ENCODE results near the gene NACC2.
"Not testable (repeated sequence)": the region's sequence is repeated elsewhere in the genome, so short reads cannot be mapped to it uniquely, and the experiment has no call there.

Gene NACC2

GRCh38 chr9:136109351-136110081 lies 14.4 kb upstream of the NACC2 start:
- peak; percentile 95 for DNase-seq

DNA sequence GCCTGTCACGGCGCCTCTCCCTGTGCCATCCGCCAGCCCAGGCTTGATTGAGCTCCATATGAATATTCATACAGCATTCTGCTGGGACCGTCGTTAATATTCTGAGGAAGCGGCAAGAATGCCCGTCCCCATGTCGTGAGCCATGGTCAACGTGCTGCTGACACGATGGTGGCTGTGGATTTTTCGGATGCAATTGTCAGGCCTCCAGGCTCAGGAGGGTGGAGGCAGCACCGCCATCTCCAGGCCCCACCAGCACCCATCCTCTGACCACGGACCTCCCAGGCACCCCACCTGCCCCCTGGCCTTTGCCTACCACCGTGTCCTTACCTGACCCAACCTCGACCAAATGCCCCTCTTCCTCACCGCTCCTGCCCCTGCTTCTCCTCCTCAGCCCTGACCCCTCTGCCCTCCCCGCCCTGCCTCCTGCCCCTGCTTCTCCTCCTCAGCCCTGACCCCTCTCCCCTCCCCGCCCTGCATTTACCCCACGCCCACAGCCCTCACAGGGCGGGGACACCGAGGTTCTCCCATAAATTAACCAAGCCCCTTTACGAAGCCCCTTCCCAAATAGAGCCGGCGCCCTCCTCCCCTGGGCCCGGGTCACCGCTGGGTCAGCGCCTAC lies 13.7 kb upstream of the NACC2 start:
- DNase-seq, result no peak

DNA sequence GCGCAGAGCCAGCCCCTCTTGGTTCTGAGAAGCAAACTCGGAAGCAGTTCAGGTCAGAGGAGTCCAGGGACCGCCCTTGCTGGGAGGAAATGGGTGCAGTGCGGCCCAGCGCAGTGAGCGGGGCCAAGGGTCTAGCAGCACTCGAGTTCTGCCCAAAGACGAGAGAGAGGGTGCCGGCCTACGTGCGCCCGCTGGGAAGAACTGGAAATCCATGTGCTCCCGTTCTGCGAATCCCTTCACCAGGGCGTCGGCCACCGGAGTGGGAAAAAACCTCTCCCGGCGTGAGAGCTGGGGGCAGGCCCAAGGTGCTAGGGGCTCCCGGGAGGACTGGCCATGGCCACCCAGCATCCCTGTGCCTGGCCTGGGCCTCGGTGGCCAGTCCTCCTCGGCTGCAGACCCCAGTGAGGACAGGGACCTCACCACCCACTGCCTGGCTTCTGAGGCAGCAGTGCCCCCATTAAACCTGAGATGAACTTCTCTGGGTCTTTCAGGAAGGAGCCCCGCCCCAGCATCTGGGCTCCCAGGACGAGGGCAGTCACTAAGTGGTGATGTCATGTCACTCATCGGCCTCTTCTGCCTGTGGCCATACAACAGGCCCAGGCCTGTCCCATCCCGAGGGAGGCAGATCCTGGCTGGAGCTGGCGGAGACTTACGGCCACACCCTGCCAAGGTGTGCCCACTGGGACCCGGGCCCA lies 13.0 kb upstream of the NACC2 start:
- DNase-seq, result no peak

DNA sequence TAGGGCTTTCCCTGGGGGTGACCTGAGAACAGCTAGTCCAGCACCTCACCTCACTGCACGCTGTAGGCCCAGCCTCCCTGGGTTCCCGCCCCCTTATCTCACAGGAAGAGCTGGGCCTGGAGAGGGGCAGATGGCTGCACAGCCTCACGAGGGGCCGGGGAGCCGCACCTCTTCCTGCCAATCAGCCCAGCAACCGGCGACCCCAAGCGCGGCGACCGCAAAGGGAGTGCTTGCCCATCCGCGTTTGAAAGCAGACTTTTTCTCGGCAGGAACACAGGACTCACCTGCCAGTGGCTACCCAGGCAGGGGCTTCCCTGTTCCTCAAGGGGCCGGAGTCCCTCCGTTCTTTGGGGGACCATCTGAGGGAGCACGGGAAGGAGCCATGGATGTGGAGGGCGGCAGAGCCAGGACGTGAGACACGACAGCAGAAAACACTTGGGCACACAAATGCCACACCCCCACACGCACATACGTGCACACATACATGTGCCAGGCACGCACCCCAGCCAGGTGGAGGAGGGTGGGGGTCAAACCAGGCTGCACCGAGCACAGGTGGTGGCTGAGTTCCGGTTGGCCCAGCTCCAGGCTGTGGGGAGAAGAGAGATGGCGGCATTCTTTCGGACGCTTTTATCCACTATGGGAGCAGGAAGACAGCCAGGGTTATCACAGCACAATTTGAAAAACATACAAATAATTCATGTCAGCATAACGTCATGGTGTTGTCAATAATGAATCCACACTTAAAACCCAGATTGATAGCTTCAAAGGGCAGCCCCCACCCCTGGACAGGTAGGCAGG lies 12.3 kb upstream of the NACC2 start:
- DNase-seq, result peak; percentile 52

DNA sequence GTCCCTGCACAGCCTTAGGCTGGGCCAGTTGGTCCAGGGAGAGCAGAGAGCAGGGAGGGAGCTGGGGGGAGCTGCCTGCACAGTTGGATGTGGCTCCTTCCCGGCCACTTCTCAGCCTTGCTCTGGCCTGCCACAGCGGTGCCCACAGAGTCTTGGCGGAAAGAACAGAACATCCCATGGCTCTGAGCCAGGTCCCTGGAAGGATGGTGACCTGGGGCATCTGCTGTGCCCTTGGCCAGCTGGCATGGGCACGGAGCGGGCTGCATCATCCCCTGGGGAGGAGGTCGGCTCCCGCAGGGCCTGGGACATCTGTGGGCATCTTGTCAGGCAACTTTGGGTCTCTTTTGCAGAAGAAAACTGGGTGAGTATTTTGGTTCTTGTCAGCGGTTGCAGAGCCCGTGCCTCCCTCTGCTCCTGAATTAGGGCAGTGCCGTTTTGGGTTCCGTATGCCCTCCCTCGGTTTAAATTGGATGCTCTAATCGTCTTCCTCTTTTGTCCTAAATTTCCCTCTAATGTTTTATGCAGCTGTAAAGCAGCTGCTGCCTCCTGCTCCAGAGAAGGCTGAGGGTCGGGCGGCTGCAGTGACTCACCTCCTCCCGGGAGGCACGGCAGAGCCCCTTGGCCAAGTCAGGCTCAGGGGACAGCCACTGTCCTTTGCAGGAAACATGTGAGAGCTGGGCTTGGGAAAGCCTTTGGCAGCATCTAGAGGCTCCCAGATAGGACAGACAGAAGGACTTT lies 10.5 kb upstream of the NACC2 start:
- no peak for DNase-seq

DNA sequence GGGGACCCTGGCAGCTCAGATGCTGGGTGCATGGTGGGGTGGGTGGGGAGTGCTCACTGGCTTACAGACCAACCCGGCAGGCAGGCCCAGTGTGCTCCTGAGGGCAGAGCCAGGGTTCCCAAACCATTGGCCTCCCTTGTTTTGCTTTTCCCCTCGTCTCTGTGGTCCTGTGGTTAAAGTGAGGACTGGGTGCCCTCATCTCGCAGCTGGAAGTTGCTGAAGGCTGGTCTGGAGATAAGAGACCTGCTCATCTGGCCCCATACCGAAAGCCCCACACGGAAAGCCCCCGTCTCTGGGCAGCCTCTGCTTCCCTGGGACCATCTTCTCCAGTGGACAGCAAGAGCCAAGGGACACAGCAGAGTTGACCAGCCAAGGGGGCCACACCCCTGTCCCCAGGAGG lies 9.8 kb upstream of the NACC2 start:
- no peak for DNase-seq

DNA sequence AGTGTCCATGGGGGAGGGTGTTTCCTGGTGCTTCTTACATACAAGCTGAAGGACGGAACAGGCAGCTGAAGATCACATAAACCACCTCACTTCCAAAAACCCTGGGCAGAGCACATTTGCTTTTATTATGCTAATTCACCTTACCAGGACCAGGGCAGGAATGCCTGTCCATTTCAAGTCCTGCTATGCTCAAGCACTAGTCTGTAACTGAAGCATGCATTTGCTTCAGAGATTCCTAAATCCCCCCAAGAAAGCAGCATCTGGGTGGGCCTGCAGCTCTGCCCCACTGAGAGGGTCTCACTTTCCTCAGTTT lies 9.4 kb upstream of the NACC2 start:
- no peak for DNase-seq

- no peak for DNase-seq
These were observed 8.8 kb upstream of the NACC2 start for GRCh38 chr9:136103651-136104487.

- DNase-seq, result not testable (repeated sequence)
These were observed 6.6 kb upstream of the NACC2 start for GRCh38 chr9:136101615-136102074.

DNA sequence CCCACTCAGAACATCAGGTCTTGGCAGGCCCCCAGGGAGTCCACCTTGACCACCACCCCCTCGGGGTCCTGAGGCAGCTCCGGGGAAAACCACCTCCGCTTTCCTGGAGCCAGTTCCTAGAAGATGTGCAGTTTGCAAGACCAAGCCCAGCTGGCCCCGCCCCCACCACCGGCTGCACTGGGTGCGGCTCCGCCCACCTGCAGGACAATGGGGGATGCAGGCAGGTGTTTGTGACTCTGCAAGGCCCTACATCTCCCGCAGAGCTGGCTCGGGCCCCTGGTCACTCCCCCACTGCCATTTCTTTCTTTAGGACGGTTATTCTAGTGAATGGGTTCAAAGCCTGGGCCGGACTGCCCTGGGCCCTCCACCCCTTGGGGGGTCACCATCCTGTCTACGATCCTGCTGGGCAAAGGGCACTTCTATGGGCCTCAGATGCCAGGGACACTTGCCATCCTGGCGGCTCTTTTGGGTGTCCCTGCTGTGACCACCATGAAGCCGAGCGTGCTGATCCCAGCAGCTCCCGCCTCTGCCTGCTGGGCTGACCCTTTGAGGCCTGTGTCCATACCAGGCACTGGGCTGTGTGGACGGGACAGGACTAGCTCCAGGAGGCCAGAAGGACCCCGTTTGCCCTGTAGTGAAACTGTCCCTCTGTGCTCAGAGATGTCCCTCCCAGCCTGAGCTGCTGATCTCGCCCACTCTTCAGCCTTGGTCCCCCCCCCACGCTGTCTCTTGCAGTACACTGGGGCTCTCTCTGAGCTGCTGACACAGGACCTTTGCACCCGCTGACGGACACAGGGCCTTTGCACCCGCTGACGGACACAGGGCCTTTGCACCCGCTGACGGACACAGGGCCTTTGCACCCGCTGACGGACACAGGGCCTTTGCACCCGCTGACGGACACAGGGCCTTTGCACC lies 5.9 kb upstream of the NACC2 start:
- DNase-seq, result no peak

GRCh38 chr9:136099542-136099941 lies 4.5 kb upstream of the NACC2 start:
- no peak for DNase-seq

GRCh38 chr9:136098844-136099243 lies 3.8 kb upstream of the NACC2 start:
- DNase-seq, result no peak

DNA sequence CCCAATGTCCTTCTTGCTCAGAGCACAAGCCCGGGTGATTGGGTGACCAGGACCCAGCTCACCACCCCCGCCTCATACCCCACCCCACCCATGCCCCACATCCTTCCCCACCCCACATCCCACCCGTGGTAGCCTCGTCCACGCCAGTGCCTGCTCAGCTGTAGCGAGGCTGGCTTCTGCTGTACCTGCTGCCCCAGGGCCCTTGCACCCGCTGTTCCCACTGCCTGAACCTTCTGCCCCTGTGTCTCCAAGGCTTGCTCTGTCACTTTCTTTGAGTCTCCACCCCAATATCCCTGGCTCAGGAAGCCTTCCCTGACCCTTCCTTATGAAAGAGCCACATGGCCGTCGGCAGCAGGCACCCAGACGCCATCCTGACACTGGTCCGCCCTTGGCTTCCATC lies 3.1 kb upstream of the NACC2 start:
- no peak for DNase-seq

GRCh38 chr9:136096505-136097001 lies 1.5 kb upstream of the NACC2 start:
- DNase-seq, result no peak

DNA sequence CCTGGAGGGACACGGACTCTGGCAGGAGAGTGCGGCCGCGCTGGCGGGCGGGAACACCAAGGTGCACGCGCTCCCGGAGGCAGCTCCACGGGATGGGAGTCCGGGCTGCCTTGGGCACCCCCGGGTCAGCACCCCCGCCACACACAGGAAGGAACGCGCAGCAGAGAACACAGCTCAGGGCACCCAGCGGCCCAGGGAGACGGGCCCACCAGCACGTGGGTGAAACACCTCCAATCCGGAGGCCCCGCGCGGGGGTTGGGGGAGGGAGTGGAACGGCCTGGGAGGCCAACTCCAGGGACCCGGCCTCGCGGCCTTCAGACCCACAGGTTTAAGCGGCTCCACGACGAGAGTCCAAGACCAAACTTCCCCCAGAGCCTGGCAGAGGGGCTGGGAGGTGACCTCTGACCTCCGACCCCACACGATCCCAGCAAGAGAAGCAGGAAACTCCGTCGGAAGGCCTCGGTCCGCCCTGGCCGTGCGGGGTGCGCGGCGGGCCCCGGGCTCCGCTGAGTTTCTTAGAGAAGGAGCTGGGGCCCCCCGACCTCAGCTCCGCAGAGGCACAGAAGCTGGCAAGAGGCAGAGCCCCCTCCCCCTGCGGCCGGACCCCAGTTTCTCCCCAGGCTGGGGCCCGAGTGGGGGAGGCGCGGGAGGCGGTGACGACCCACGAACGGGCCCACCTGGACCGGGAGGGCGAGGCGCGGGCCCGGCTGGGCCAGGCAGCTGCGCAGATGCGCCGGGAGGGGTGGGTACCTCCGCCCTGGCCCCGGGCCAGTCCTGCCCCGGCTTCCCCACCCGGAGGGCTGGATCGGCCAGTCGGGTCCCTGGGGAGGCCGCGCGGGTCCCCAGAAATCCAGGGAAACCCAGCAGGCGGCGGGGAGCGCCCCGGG lies 851 bp downstream of the NACC2 start:
- DNase-seq, result peak; percentile 30

GRCh38 chr9:136093346-136093986 lies 1.6 kb downstream of the NACC2 start:
- no peak for DNase-seq

GRCh38 chr9:136092741-136093140 lies 2.3 kb downstream of the NACC2 start:
- no peak for DNase-seq

DNA sequence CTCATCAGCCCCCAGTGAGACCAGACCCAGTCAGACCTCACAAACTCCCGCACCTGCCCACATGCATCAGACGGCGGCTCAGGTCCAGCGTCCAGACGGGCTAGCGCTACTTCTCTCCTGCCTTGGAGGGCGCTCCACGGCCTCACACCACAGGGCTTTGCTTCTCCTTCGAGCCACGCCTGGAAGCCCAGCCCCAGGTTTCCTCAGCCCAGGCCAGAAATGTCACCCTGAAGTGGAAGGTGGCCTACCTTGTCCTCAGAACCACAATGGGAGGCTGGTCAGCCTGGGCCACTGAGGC lies 2.8 kb downstream of the NACC2 start:
- DNase-seq, result no peak

Measured in CD4-positive, alpha-beta T cell treated with Interleukin-4 for 4 hours (primary cell).